GM13977 (cell line): ENCODE results near the gene RASGRP1.

Experiments used
- DNase-seq: peaks from one replicate; pipeline ENCODE4 v3.0.0; 2012; ENCODE audit warnings: low spot score
- in situ Hi-C: fragments of 300-500 bp; cut with MboI; formaldehyde crosslinking; loops from one replicate; pipeline ENCODE4 v1.12.0; 2022; ENCODE audit warnings: low sequenced_read_pairs, low pct_unique_long_range_greater_than_20kb, mixed read lengths, inconsistent platforms; ENCODE audit not compliant: unreplicated experiment
- TF ChIP-seq, protein P1 (sequence below): IDR thresholded peaks from 2 replicates; pipeline ENCODE4 v1.5.1; 2012; ENCODE audit warnings: mild to moderate bottlenecking, control low read depth; ENCODE audit not compliant: insufficient read depth; ENCODE audit errors: extremely low read depth, missing control alignments

RASGRP1 gene

DNA sequence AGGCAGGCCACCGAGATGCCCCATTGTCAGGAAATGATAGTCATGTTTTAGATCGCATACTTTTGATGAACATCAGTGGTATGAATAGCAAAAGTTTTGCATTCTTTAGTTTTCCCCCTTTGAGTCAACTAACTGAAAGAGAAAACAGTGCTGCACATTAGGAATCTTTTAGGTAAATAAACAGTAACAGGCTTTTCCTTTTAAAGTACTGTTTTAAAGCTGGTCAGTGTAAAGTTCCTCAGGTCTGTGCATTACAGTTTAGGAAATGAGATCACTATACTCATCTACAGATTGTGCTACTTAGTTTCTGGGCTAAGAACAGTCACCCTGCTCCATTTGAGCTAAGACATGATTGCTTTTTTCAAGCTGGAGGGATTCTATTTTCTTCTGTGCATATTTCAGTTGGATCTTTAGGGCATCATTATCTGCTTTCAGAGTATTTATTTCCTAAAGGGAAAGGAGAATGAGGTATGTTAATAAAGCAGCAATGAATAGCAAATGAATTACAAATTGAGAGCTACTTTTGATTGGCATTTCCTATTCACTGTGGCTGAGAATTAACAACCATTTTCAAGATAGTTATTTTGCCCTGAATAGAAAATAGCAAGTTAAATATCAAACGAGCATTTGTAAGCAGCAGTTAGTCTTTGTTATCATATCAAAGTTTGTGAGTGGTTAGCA, 74.2 kb downstream of the RASGRP1 start:
- TF ChIP-seq, protein P1, sequence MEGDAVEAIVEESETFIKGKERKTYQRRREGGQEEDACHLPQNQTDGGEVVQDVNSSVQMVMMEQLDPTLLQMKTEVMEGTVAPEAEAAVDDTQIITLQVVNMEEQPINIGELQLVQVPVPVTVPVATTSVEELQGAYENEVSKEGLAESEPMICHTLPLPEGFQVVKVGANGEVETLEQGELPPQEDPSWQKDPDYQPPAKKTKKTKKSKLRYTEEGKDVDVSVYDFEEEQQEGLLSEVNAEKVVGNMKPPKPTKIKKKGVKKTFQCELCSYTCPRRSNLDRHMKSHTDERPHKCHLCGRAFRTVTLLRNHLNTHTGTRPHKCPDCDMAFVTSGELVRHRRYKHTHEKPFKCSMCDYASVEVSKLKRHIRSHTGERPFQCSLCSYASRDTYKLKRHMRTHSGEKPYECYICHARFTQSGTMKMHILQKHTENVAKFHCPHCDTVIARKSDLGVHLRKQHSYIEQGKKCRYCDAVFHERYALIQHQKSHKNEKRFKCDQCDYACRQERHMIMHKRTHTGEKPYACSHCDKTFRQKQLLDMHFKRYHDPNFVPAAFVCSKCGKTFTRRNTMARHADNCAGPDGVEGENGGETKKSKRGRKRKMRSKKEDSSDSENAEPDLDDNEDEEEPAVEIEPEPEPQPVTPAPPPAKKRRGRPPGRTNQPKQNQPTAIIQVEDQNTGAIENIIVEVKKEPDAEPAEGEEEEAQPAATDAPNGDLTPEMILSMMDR: no peak
- in situ Hi-C loops: loop anchor here (25.0 kb wide), 1 partner anchor 172 kb away; no protein-coding TSS in a partner anchor
- no peak for DNase-seq

- in situ Hi-C loops: loop anchor here (25.0 kb wide), 1 partner anchor 175 kb away; no protein-coding TSS in a partner anchor
- DNase-seq: no peak
- TF ChIP-seq, protein P1: no peak
Observed at GRCh38 chr15:38487378-38487777, 77.2 kb downstream of the RASGRP1 start.

GRCh38 chr15:38486936-38487335, 77.7 kb downstream of the RASGRP1 start:
- TF ChIP-seq, protein P1: no peak

GRCh38 chr15:38482572-38482971, 82.0 kb downstream of the RASGRP1 start:
- TF ChIP-seq, protein P1: no peak
- no peak for DNase-seq
- in situ Hi-C loops: loop anchor here (25.0 kb wide), 1 partner anchor 180 kb away; no protein-coding TSS in a partner anchor

More at GRCh38 chr15:38486936-38487335, 77.7 kb downstream of the RASGRP1 start:
- in situ Hi-C loops: loop anchor here (25.0 kb wide), 1 partner anchor 175 kb away; no protein-coding TSS in a partner anchor
- DNase-seq: peak; percentile 29

DNA sequence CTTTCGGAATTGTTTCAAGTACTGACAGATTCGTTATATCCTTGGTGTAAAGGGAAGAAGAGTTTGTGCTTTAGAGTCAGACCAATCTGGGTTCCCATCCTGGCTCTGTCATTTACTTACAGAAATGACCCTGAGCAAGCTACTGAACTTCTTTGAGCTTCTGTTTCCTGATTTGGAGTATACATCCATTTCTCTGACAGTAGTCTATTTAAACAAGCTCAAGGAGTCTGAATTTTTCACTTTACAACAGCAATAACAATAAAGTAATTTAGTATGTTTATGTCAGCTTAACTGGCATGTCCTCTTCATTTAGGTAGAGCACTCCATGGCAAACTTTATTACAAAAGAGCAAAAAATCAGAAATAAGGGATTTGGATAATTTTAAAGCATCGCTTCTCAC, 82.9 kb downstream of the RASGRP1 start:
- in situ Hi-C loops: loop anchor here (25.0 kb wide), 1 partner anchor 181 kb away; no protein-coding TSS in a partner anchor
- no peak for DNase-seq
- TF ChIP-seq, protein P1: no peak

DNA sequence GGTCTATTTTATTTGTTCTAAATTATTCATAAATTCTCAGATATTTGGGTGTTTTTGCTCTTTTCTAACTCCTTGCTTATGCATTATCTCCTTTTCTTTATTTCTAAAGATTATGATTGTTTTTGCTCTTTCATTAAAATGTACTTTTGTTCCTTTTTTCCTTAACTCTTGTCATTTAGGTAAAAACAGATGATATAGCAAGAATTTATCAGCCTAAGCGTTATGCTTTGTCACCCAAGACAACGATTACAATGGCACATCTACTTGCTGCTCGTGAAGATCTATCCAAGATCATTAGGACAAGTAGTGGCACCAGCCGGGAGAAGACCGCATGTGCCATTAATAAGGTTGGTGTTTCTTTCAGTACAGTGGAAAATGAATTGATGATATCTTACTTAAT, 83.5 kb downstream of the RASGRP1 start:
- in situ Hi-C loops: loop anchor here (25.0 kb wide), 1 partner anchor 181 kb away; no protein-coding TSS in a partner anchor
- DNase-seq: no peak
- TF ChIP-seq, protein P1: no peak
